ENCODE data around the gene PIGX. TPM values are rescaled to one million over a fixed set of nuclear protein-coding genes. Genes with fewer than 3 reads are reported as not detected.

PIGX gene
- total RNA-seq, 1 donor from 2014 or later: 15.6 TPM

DNA sequence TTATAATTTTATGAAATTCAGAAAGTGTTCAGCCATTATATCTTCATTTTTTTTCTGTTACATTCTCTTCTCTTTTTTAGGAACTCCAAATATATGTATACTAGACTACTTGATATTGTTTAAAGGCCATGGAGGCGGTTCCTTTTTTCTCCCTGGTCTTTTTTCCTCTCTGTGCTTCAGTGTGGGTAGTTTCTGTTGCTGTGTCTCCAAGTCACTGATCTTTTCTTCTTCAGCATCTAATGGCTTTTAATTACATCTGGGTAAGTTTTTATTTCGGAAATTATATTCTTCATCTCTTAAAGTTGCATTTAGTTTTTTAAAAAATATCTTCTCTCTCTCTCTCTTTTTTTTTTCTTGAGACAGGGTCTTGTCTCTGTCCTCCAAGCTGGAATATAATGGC is 8.9 kb downstream of the PIGX start:
- TF ChIP-seq, protein P1, sequence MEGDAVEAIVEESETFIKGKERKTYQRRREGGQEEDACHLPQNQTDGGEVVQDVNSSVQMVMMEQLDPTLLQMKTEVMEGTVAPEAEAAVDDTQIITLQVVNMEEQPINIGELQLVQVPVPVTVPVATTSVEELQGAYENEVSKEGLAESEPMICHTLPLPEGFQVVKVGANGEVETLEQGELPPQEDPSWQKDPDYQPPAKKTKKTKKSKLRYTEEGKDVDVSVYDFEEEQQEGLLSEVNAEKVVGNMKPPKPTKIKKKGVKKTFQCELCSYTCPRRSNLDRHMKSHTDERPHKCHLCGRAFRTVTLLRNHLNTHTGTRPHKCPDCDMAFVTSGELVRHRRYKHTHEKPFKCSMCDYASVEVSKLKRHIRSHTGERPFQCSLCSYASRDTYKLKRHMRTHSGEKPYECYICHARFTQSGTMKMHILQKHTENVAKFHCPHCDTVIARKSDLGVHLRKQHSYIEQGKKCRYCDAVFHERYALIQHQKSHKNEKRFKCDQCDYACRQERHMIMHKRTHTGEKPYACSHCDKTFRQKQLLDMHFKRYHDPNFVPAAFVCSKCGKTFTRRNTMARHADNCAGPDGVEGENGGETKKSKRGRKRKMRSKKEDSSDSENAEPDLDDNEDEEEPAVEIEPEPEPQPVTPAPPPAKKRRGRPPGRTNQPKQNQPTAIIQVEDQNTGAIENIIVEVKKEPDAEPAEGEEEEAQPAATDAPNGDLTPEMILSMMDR (IDR thresholded peaks at IDR 0.05; ENCODE audit: borderline replicate concordance): no peak
- Histone ChIP-seq H3K4me3 (no peak overlapping the region), H3K36me3 (peaks cover 23% of the 10 kb centered on the region), H3K27ac (replicated peaks) (no peak overlapping the region), H3K27me3 (ENCODE audit: low read depth) (no peaks in the 10 kb centered on the region), H3K4me1 (no peaks in the 10 kb centered on the region), H3K9me3 (replicated peaks) (no peaks in the 10 kb centered on the region)
- intact Hi-C loops (cut with micrococcal nuclease): no loop called here
- no peak for DNase-seq

- Histone ChIP-seq H3K4me1 (no peaks in the 10 kb centered on the region), H3K9me3 (replicated peaks) (no peaks in the 10 kb centered on the region), H3K27me3 (ENCODE audit: low read depth) (no peaks in the 10 kb centered on the region), H3K27ac (replicated peaks) (no peak overlapping the region), H3K36me3 (peaks cover 35% of the 10 kb centered on the region), H3K4me3 (no peak overlapping the region)
- TF ChIP-seq, protein P1 (IDR thresholded peaks at IDR 0.05; ENCODE audit: borderline replicate concordance): no peak
- no peak for DNase-seq
- intact Hi-C loops (cut with micrococcal nuclease): no loop called here
Observed at GRCh38 chr3:196726788-196727675, 14.9 kb downstream of the PIGX start.

DNA sequence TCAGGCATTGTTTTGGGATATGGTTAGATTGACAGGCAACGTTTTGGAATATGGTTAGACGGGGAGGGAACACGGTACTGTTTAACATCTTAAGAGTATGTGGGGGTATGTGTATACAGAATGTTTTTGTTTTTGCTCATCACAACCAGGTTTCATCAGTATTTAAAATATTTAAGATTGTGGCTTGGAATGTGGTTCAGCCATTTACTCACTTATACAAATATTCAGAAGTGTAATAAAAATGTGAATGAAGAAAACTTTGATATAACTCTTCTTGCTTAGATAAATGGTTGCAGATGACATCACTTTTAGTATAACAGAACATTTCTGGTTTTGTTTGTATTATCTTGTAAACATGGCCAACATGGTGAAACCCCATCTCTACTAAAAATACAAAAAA is 23.6 kb downstream of the PIGX start:
- H3K27me3 ChIP-seq (ENCODE audit: low read depth): no peaks in the 10 kb centered on the region
- H3K36me3 ChIP-seq: peaks cover 25% of the 10 kb centered on the region
- no peak for DNase-seq
- intact Hi-C loops (cut with micrococcal nuclease): no loop called here
- TF ChIP-seq, protein P1 (IDR thresholded peaks at IDR 0.05; ENCODE audit: borderline replicate concordance): no peak
- no peaks in the 10 kb centered on the region for H3K9me3 ChIP-seq (replicated peaks)
- H3K4me1 ChIP-seq: peaks cover 15% of the 10 kb centered on the region
- H3K27ac ChIP-seq (replicated peaks): no peak overlapping the region
- H3K4me3 ChIP-seq: no peak overlapping the region

- no peak overlapping the region for H3K27ac ChIP-seq (replicated peaks)
- H3K36me3 ChIP-seq: peaks cover 15% of the 10 kb centered on the region
- H3K4me3 ChIP-seq: no peak overlapping the region
- intact Hi-C loops (cut with micrococcal nuclease): no loop called here
- H3K27me3 ChIP-seq (ENCODE audit: low read depth): no peaks in the 10 kb centered on the region
- no peaks in the 10 kb centered on the region for H3K9me3 ChIP-seq (replicated peaks)
- no peak for DNase-seq
- TF ChIP-seq, protein P1 (IDR thresholded peaks at IDR 0.05; ENCODE audit: borderline replicate concordance): no peak
- H3K4me1 ChIP-seq: peaks cover 26% of the 10 kb centered on the region
Observed at GRCh38 chr3:196736670-196737374, 24.6 kb downstream of the PIGX start.

DNA sequence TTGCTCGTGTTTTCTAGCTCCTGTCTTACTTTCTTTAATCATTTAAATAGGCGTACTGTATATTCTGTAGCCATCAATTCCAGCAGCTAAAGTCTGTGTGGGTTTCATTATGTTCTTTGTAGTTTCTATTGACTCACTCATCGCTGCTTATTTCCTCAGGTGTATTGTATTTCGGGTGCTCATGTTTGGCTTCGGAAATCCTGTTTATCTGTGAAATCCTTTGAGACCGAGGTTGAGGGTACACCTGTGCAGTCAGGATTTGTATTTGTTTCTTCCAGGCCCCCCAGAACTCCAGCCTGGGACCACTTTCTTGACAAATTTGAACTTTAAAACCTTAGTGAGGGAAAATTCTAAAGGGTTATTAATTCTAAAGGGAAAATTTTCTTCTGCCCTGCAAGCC is 25.5 kb downstream of the PIGX start:
- Histone ChIP-seq H3K27ac (replicated peaks) (no peak overlapping the region), H3K4me3 (no peak overlapping the region), H3K27me3 (ENCODE audit: low read depth) (no peaks in the 10 kb centered on the region), H3K9me3 (replicated peaks) (no peaks in the 10 kb centered on the region), H3K36me3 (peaks cover 10% of the 10 kb centered on the region), H3K4me1 (peaks cover 34% of the 10 kb centered on the region)
- intact Hi-C loops (cut with micrococcal nuclease): no loop called here
- DNase-seq: no peak
- TF ChIP-seq, protein P1 (IDR thresholded peaks at IDR 0.05; ENCODE audit: borderline replicate concordance): no peak
